ENCODE data around the gene KANSL1.

GRCh38 chr17:46135126-46135812 is 58.0 kb downstream of the KANSL1 start:
- no peak for TF ChIP-seq CTCF (IDR thresholded peaks at IDR 0.05)
- no peak for TF ChIP-seq POLR2AphosphoS5 (IDR thresholded peaks at IDR 0.05)

Data from gastroesophageal sphincter (tissue), 3 donors.